ENCODE measurements around the gene SLC2A8.

DNA sequence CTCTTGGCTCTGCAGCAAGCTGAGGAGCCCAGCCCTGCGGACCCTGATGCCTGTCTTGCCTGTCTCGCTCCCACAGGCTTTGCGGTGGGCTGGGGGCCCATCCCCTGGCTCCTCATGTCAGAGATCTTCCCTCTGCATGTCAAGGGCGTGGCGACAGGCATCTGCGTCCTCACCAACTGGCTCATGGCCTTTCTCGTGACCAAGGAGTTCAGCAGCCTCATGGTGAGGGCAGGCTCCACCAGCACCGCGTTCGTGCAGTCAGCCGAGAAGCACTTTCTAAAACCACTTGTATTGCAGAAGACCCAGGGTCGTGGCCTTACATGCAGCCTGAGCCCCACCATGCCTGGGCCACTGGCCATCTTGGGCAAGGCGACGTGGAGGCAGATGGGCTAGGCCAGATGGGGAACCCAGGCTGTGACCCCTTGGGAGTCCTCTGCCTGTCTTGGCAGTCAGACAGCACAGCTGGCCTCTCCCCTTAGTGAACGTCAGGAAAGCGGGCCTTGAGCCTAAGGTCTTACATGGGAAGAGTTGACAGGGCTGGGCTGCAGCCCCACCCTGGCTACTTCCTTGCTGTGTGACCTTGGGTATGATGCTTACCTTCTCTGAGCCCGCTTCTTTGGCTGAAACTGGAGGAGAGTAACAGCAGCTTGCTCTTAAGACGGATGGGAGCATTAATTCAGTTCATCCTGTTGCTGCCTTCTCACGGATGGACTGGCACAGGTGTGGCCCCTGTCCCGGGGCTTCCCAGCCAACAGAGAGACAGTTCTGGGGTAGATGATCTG is 8.6 kb downstream of the SLC2A8 start:
- no peak for TF ChIP-seq EP300 (IDR thresholded peaks at IDR 0.05)
- TF ChIP-seq, protein P1, sequence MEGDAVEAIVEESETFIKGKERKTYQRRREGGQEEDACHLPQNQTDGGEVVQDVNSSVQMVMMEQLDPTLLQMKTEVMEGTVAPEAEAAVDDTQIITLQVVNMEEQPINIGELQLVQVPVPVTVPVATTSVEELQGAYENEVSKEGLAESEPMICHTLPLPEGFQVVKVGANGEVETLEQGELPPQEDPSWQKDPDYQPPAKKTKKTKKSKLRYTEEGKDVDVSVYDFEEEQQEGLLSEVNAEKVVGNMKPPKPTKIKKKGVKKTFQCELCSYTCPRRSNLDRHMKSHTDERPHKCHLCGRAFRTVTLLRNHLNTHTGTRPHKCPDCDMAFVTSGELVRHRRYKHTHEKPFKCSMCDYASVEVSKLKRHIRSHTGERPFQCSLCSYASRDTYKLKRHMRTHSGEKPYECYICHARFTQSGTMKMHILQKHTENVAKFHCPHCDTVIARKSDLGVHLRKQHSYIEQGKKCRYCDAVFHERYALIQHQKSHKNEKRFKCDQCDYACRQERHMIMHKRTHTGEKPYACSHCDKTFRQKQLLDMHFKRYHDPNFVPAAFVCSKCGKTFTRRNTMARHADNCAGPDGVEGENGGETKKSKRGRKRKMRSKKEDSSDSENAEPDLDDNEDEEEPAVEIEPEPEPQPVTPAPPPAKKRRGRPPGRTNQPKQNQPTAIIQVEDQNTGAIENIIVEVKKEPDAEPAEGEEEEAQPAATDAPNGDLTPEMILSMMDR (IDR thresholded peaks at IDR 0.05) = no peak
- TF ChIP-seq POLR2A (IDR thresholded peaks at IDR 0.05) = no peak

All from ovary (tissue), 3 donors.